ENCODE results near the gene TIAM1.

- TF ChIP-seq CTCF (IDR thresholded peaks at IDR 0.05; ENCODE audit: insufficient read depth, low read depth, low read length) (no peak), EZH2 (IDR thresholded peaks at IDR 0.05; ENCODE audit: insufficient read depth, low read length) (no peak)
Measured at GRCh38 chr21:31318971-31319370, 25.1 kb downstream of the TIAM1 start.
